Measurements from ENCODE around the gene JMJD8.
A peak's percentile ranks its signal among the peaks of the same experiment; 100 is the strongest.

Gene JMJD8

GRCh38 chr16:658679-659571 lies 25.2 kb downstream of the JMJD8 start:
- no peak for DNase-seq

- no peak for DNase-seq
Observed at GRCh38 chr16:657487-657886, 26.6 kb downstream of the JMJD8 start.

GRCh38 chr16:654034-654433 lies 30.1 kb downstream of the JMJD8 start:
- DNase-seq: no peak

- no peak for DNase-seq
Observed at GRCh38 chr16:652454-653305, 31.5 kb downstream of the JMJD8 start.

GRCh38 chr16:651844-652243 lies 32.3 kb downstream of the JMJD8 start:
- no peak for DNase-seq

- DNase-seq: no peak
Observed at GRCh38 chr16:649631-650030, 34.5 kb downstream of the JMJD8 start.

- peak; percentile 84 for DNase-seq
Observed at GRCh38 chr16:648781-649589, 35.1 kb downstream of the JMJD8 start, which contains the start of gene WDR90. Gene WDR90 (plus strand): TSS chr16:649365. CDS start chr16:649417, 52 bp downstream.

GRCh38 chr16:648071-648780 lies 35.9 kb downstream of the JMJD8 start:
- DNase-seq: no peak

- DNase-seq: no peak
Observed at GRCh38 chr16:647173-647902, 36.8 kb downstream of the JMJD8 start.

GRCh38 chr16:646679-647172 lies 37.4 kb downstream of the JMJD8 start:
- no peak for DNase-seq

- DNase-seq: no peak
Observed at GRCh38 chr16:645852-646678, 38.1 kb downstream of the JMJD8 start.

GRCh38 chr16:644556-644955 lies 39.6 kb downstream of the JMJD8 start:
- no peak for DNase-seq

- no peak for DNase-seq
Observed at GRCh38 chr16:643050-643368, 41.1 kb downstream of the JMJD8 start.

GRCh38 chr16:642189-643049 lies 41.7 kb downstream of the JMJD8 start:
- no peak for DNase-seq

GRCh38 chr16:641326-642188 lies 42.6 kb downstream of the JMJD8 start, which contains the start of gene MCRIP2:
Gene MCRIP2 (plus strand): TSS chr16:641828. CDS start chr16:641992, 164 bp downstream.
- DNase-seq: peak; percentile 58

GRCh38 chr16:640614-641013 lies 43.5 kb downstream of the JMJD8 start:
- DNase-seq: no peak

- DNase-seq: no peak
Observed at GRCh38 chr16:638836-639235, 45.3 kb downstream of the JMJD8 start.

GRCh38 chr16:638034-638543 lies 46.0 kb downstream of the JMJD8 start:
- no peak for DNase-seq

Measured in NCI-H774 (cell line).